ENCODE measurements around the gene EIF3F. TPM values are rescaled to one million over a fixed set of nuclear protein-coding genes. Genes with fewer than 3 reads are reported as not detected.

Gene EIF3F
- total and polyA plus RNA-seq, 2 of the 8 experiments (the other 6 are each of a cell fraction or from before 2014, with no cell fraction given): 222 to 388 TPM

DNA sequence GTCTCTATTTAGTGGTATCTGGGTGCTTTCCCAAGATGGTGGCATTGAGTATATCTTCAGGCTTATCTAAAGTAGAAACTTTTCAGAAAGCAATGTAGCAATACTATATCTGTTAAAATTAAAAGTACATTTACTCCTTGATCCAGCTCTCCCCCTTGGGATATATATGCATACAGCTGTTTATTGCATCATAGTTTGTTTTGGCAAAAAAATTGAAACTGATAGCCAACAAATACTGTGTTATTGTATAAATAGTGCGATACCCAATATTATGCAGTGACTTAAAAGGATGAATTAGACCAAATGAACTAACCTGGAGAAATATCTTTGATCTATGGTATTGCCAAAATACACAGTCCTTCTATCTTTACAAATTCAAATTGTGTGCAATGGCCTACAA is 37.2 kb upstream of the EIF3F start:
- Histone ChIP-seq H3K4me2 (ENCODE audit: insufficient read depth in 1 of 2, low read depth in 2 of 2, low read length in 2 of 2) (no peak overlapping the region), H3K36me3 (ENCODE audit: control insufficient read depth in 2 of 4, insufficient read depth in 4 of 4, low read length in 3 of 4) (no peaks in the 10 kb centered on the region), H3K23me2 (ENCODE audit: low read depth, low read length) (no peaks in the 10 kb centered on the region), H3K79me1 (ENCODE audit: low read depth, low read length) (no peaks in the 10 kb centered on the region), H4K5ac (ENCODE audit: insufficient read length, low read depth, low read length) (no peak overlapping the region), H2AFZ (ENCODE audit: low read length) (no peak overlapping the region), H4K20me1 (replicated peaks in 1 of 2; ENCODE audit: control insufficient read depth in 1 of 2, insufficient read depth in 2 of 2, low read length in 2 of 2) (no peaks in the 10 kb centered on the region), H3K18ac (ENCODE audit: extremely low read depth, low read length) (no peak overlapping the region), H2BK15ac (ENCODE audit: low read length) (no peak overlapping the region), H3K4me1 (replicated peaks in 1 of 4; ENCODE audit: control insufficient read depth in 3 of 4, insufficient read depth in 4 of 4, low read length in 3 of 4) (no peaks in the 10 kb centered on the region), H3K23ac (ENCODE audit: insufficient read length) (no peak overlapping the region), H3K79me2 (ENCODE audit: control insufficient read depth in 1 of 2, insufficient read depth in 2 of 2, low read length in 2 of 2) (no peaks in the 10 kb centered on the region), H3K56ac (replicated peaks; ENCODE audit: insufficient read length, low read depth, low read length) (no peak overlapping the region), H3K27ac (ENCODE audit: low read depth, low read length) (no peak overlapping the region), H2BK120ac (replicated peaks; ENCODE audit: low read depth, low read length) (no peak overlapping the region), H3K4ac (replicated peaks; ENCODE audit: insufficient read length, low read depth, low read length) (no peak overlapping the region), H3K4me3 (ENCODE audit: extremely low read depth in 1 of 4, insufficient read depth in 2 of 4, low read depth in 3 of 4, low read length in 4 of 4) (no peak overlapping the region), H4K91ac (replicated peaks; ENCODE audit: insufficient read length, low read length) (no peak overlapping the region), H3K9me3 (ENCODE audit: insufficient read depth in 2 of 2, low read depth in 1 of 2, low read length in 1 of 2) (no peaks in the 10 kb centered on the region), H3K14ac (ENCODE audit: insufficient read length) (no peak overlapping the region), H4K8ac (ENCODE audit: extremely low read depth, insufficient read depth, low read length) (no peak overlapping the region), H3K9ac (replicated peaks in 1 of 4; ENCODE audit: extremely low read depth in 1 of 4, low read depth in 3 of 4, low read length in 3 of 4) (no peak overlapping the region), H2BK5ac (ENCODE audit: low read depth, low read length) (no peak overlapping the region), H2AK5ac (ENCODE audit: low read depth, low read length) (no peak overlapping the region), H2BK12ac (ENCODE audit: low read depth, low read length) (no peak overlapping the region), H3K27me3 (replicated peaks in 1 of 4; ENCODE audit: control insufficient read depth in 3 of 4, extremely low read depth in 1 of 4, insufficient read depth in 3 of 4, low read length in 3 of 4) (no peaks in the 10 kb centered on the region), H2BK20ac (ENCODE audit: low read length) (no peak overlapping the region)
- FAIRE-seq: no peak
- ChIA-PET CTCF (ENCODE audit: partially characterized antibody) (interaction anchor here (0.6 to 1.3 kb wide), 2 partner anchors 45 to 339 kb away, joined by 3 read pairs; no protein-coding TSS in a partner anchor), POLR2A (ENCODE audit: partially characterized antibody) (interaction anchor here (0.6 to 1.2 kb wide), 2 partner anchors 23 to 45 kb away, joined by 3 to 5 read pairs; no protein-coding TSS in a partner anchor)
- no peak for DNase-seq (ENCODE audit: low read depth in 1 of 2, low spot score in 2 of 2)
- TF ChIP-seq EGR1 (IDR thresholded peaks at IDR 0.05; ENCODE audit: borderline replicate concordance, low read depth, low read length) (no peak), BRCA1 (IDR thresholded peaks at IDR 0.05; ENCODE audit: low read depth, low read length) (no peak)
- 86% methylated on average over 1 of the region's 1 CpG; no CpG with 5 or more reads in 1 of the 2 experiments for WGBS, 2 experiments (ENCODE audit: extremely low coverage in 1 of 2, insufficient coverage in 1 of 2, insufficient read length in 1 of 2, insufficient replicate concordance in 2 of 2, low coverage in 1 of 2, low lambda C conversion rate in 2 of 2, missing lambda C conversion rate in 1 of 2)

Data from H1 (cell line).